Hepatocyte (in vitro differentiated cells): ENCODE results near the gene CD8A. TPM values are rescaled to one million over a fixed set of nuclear protein-coding genes. Genes with fewer than 3 reads are reported as not detected.

ENCODE experiments used
- DNase-seq: peaks from one replicate; pipeline ENCODE4 v3.0.0-alpha.2; 2016; ENCODE audit warnings: low spot score
- H2AFZ ChIP-seq: fragments of 200-600 bp; sonication (generic); 2 replicates; pipeline ENCODE4 v1.6.0; 2016; ENCODE audit warnings: antibody characterized with exemption, mild to moderate bottlenecking
- H3K27ac ChIP-seq: fragments of 200-600 bp; sonication (generic); 2 replicates; pipeline ENCODE4 v1.5.1; 2016; ENCODE audit warnings: mild to moderate bottlenecking
- H3K27me3 ChIP-seq: fragments of 200-600 bp; sonication (generic); 2 replicates; pipeline ENCODE4 v1.6.1; 2016
- H3K36me3 ChIP-seq: fragments of 200-600 bp; sonication (generic); replicated peaks from 2 replicates; pipeline ENCODE4 v1.5.1; 2016; ENCODE audit warnings: low read depth; ENCODE audit not compliant: insufficient read depth
- H3K4me1 ChIP-seq: fragments of 200-600 bp; sonication (generic); 2 replicates; pipeline ENCODE4 v1.5.1; 2016; ENCODE audit warnings: mild to moderate bottlenecking, moderate library complexity; ENCODE audit not compliant: insufficient read depth
- H3K4me2 ChIP-seq: fragments of 200-600 bp; sonication (generic); 2 replicates; pipeline ENCODE4 v1.6.0; 2016
- H3K4me3 ChIP-seq: fragments of 200-600 bp; sonication (generic); 2 replicates; pipeline ENCODE4 v1.5.1; 2016; ENCODE audit warnings: mild to moderate bottlenecking
- H3K79me2 ChIP-seq: fragments of 200-600 bp; sonication (generic); 2 replicates; pipeline ENCODE4 v1.6.0; 2017; ENCODE audit warnings: mild to moderate bottlenecking
- H3K9me2 ChIP-seq: fragments of 200-600 bp; sonication (generic); replicated peaks from 2 replicates; pipeline ENCODE4 v1.6.0; 2017; ENCODE audit warnings: mild to moderate bottlenecking; ENCODE audit not compliant: insufficient read depth
- H3K9me3 ChIP-seq: fragments of 200-600 bp; sonication (generic); 2 replicates; pipeline ENCODE4 v1.5.1; 2016; ENCODE audit warnings: low read depth, mild to moderate bottlenecking
- H4K20me1 ChIP-seq: fragments of 200-600 bp; sonication (generic); 2 replicates; pipeline ENCODE4 v1.6.0; 2016; ENCODE audit warnings: mild to moderate bottlenecking; ENCODE audit not compliant: insufficient read depth, poor library complexity, severe bottlenecking
- CTCF ChIP-seq: fragments of 200-600 bp; sonication (generic); IDR thresholded peaks from 2 replicates; pipeline ENCODE4 v1.5.1; 2016; ENCODE audit warnings: antibody characterized with exemption, mild to moderate bottlenecking; ENCODE audit not compliant: poor library complexity
- EZH2 ChIP-seq: fragments of 200-600 bp; sonication (generic); IDR thresholded peaks from 2 replicates; pipeline ENCODE4 v1.6.1; 2016; ENCODE audit warnings: antibody characterized with exemption, mild to moderate bottlenecking, borderline replicate concordance
- EZH2phosphoT487 ChIP-seq: fragments of 200-600 bp; sonication (generic); IDR thresholded peaks from one replicate; pipeline ENCODE4 v1.6.1; 2018; ENCODE audit warnings: antibody characterized with exemption, mild to moderate bottlenecking, low read depth, moderate library complexity; ENCODE audit not compliant: unreplicated experiment, severe bottlenecking
- WGBS: methylation state at CpG from one replicate; pipeline ENCODE4 v1.1.6; 2016; ENCODE audit warnings: low lambda C conversion rate; ENCODE audit errors: missing lambda C conversion rate; 5-methylcytosine and 5-hydroxymethylcytosine counted together
- polyA plus RNA-seq: library from polyadenylated mRNA; unstranded; fragments of >200 nt; fragmentation: Nextera tagmentation; extraction: Ambion mirVana; gene quantifications from 2 replicates; pipeline ENCODE4 v1.2.1, GENCODE V29; 2016
- total RNA-seq: library from RNA; depleted of rRNA; stranded (reverse); fragments of >200 nt; gene quantifications from 2 replicates; pipeline ENCODE4 v1.2.3, GENCODE V29; 2014

CD8A gene
- total and polyA plus RNA-seq, 2 experiments from 2014 or later = 0.33 TPM; not detected in 1

- Histone ChIP-seq H3K4me3 (no peak overlapping the region), H3K27me3 (peaks cover 1% of the 10 kb centered on the region), H3K36me3 (no peaks in the 10 kb centered on the region), H3K4me2 (no peak overlapping the region), H3K79me2 (no peaks in the 10 kb centered on the region), H3K4me1 (no peaks in the 10 kb centered on the region), H3K9me3 (no peaks in the 10 kb centered on the region), H4K20me1 (no peaks in the 10 kb centered on the region), H2AFZ (no peak overlapping the region), H3K27ac (no peak overlapping the region), H3K9me2 (no peaks in the 10 kb centered on the region)
- 91% methylated on average over 3 of the region's 3 CpGs for WGBS
- no peak for TF ChIP-seq CTCF
- no peak for TF ChIP-seq EZH2phosphoT487
- TF ChIP-seq EZH2 = no peak
- DNase-seq = no peak
Observed at GRCh38 chr2:86779971-86780370, 10.7 kb downstream of the CD8A start.

DNA sequence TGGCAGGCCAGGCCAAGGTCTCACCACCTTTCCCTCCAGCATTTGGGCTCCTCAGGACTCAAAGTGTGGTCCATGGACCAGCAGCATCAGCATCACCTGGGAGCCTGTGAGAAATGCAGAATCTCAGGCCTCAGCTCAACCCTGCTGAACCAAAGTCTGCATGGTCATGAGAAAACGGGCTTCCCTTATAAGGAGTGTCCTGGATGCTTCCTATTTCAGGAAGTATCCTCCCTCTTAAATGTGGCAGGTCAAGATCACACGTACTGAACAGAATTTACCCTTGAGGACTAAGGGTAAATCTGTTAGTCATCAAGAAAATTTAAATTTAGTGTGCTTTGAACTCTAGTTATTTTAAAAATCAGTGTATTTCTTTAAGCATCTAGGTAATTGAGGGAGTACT lies 11.8 kb downstream of the CD8A start:
- Histone ChIP-seq H3K4me3 (no peak overlapping the region), H2AFZ (no peak overlapping the region), H3K4me1 (no peaks in the 10 kb centered on the region), H4K20me1 (no peaks in the 10 kb centered on the region), H3K9me3 (no peaks in the 10 kb centered on the region), H3K36me3 (no peaks in the 10 kb centered on the region), H3K79me2 (no peaks in the 10 kb centered on the region), H3K27ac (no peak overlapping the region), H3K9me2 (no peaks in the 10 kb centered on the region), H3K27me3 (no peaks in the 10 kb centered on the region), H3K4me2 (no peak overlapping the region)
- WGBS = 70% methylated on average over 2 of the region's 2 CpGs
- DNase-seq = no peak
- TF ChIP-seq CTCF (no peak), EZH2phosphoT487 (no peak), EZH2 (no peak)

DNA sequence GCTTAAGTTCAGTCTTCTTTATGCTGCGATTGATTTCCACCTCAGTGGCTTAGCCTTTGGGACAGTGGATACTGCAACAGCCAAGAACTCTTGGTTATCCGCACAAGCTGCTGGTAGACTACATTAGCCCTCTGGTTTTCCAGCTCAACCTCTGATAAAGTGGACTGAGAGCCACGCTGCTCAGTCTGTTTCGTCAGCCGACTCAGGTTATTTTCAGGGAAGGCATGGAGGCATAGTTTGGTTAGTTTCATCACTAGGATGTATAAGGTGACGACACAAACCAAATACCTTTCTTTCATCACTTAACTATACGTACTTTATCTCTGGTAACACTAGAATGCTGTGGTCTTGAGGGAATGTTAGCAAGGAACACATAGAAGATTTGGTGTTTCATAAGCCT lies 14.2 kb downstream of the CD8A start:
- Histone ChIP-seq H3K4me3 (no peak overlapping the region), H3K4me2 (no peak overlapping the region), H3K4me1 (no peaks in the 10 kb centered on the region), H3K9me2 (no peaks in the 10 kb centered on the region), H3K36me3 (no peaks in the 10 kb centered on the region), H3K9me3 (no peaks in the 10 kb centered on the region), H4K20me1 (no peaks in the 10 kb centered on the region), H3K27me3 (no peaks in the 10 kb centered on the region), H2AFZ (no peak overlapping the region), H3K79me2 (no peaks in the 10 kb centered on the region), H3K27ac (no peak overlapping the region)
- DNase-seq = no peak
- 89% methylated on average over 7 of the region's 7 CpGs for WGBS
- TF ChIP-seq EZH2phosphoT487 (no peak), EZH2 (no peak), CTCF (no peak)

DNA sequence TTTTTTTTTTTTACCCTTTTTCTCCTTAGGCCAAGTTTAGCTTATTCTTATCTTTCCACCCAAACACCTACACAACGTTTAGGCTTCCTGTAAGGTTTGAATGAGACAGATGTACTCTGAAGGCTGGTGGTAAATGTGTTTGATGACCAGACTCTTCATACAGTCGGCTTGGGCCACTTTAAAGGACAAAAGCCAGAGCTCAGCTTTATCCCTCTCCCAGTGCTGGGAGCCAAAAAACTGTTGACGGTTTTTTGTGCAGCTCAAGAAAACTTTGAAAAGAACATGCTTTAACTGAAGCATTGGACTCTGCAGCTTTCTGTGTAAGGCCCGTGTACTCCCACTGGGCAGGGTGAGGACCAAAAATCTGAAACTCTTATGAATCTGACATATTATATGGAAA lies 15.4 kb downstream of the CD8A start:
- H3K4me3 ChIP-seq = no peak overlapping the region
- no peak for TF ChIP-seq CTCF
- no peak for TF ChIP-seq EZH2
- TF ChIP-seq EZH2phosphoT487 = no peak

More for the DNA sequence above, 15.4 kb downstream of the CD8A start:
- 51% methylated on average over 4 of the region's 4 CpGs for WGBS
- H3K4me2 ChIP-seq = no peak overlapping the region
- H3K27ac ChIP-seq = no peak overlapping the region
- no peaks in the 10 kb centered on the region for H3K79me2 ChIP-seq
- H3K4me1 ChIP-seq = no peaks in the 10 kb centered on the region
- DNase-seq = no peak
- no peak overlapping the region for H2AFZ ChIP-seq
- H3K27me3 ChIP-seq = no peaks in the 10 kb centered on the region
- no peaks in the 10 kb centered on the region for H3K36me3 ChIP-seq
- no peaks in the 10 kb centered on the region for H4K20me1 ChIP-seq
- H3K9me2 ChIP-seq = no peaks in the 10 kb centered on the region
- H3K9me3 ChIP-seq = no peaks in the 10 kb centered on the region
